CD14-positive monocyte (primary cell): Measurements from ENCODE around the gene JAKMIP2. TPM values are rescaled to one million over a fixed set of nuclear protein-coding genes. Genes with fewer than 3 reads are reported as not detected.
"Not testable (repeated sequence)": the region's sequence is repeated elsewhere in the genome, so short reads cannot be mapped to it uniquely, and the experiment has no call there.

ENCODE experiments used
- DNase-seq, 3 donors: peaks; one replicate each; pipeline ENCODE4 v3.0.0-alpha.2; 2011 to 2022
- H2AFZ ChIP-seq: 2 replicates; pipeline ENCODE4 v1.6.0; 2012; ENCODE audit warnings: mild to moderate bottlenecking, low read depth, low read length, inconsistent platforms; ENCODE audit not compliant: insufficient read depth, poor library complexity, severe bottlenecking
- H3K27ac ChIP-seq, 2 donors: 1 replicate in 1 of 2; 2 replicates in 1 of 2; pipeline ENCODE4 v1.5.1; 2012 to 2013; ENCODE audit warnings: low read length in 2 of 2, control low read depth in 1 of 2, inconsistent platforms in 1 of 2, low read depth in 1 of 2, mild to moderate bottlenecking in 1 of 2
- H3K27me3 ChIP-seq, 2 donors: one replicate each; pipeline versions ENCODE4 v1.6.0 to v1.6.1; 2011 to 2013; ENCODE audit warnings: low read length in 2 of 2; ENCODE audit not compliant: control insufficient read depth in 2 of 2, insufficient read depth in 2 of 2
- H3K36me3 ChIP-seq, 2 donors: replicated peaks in 1 of 2; 1 replicate in 1 of 2; 2 replicates in 1 of 2; pipeline versions ENCODE4 v1.5.1 to v1.6.1; 2012 to 2013; ENCODE audit warnings: low read length in 2 of 2, control low read depth in 1 of 2, inconsistent platforms in 1 of 2, mild to moderate bottlenecking in 1 of 2; ENCODE audit not compliant: insufficient read depth in 2 of 2, control insufficient read depth in 1 of 2
- H3K4me1 ChIP-seq, 2 donors: 1 replicate in 1 of 2; 2 replicates in 1 of 2; pipeline versions ENCODE4 v1.5.1 to v1.6.1; 2012 to 2013; ENCODE audit warnings: low read length in 2 of 2, control low read depth in 1 of 2, inconsistent platforms in 1 of 2, mild to moderate bottlenecking in 1 of 2, moderate library complexity in 1 of 2; ENCODE audit not compliant: insufficient read depth in 2 of 2, control insufficient read depth in 1 of 2
- H3K4me2 ChIP-seq: replicated peaks from 2 replicates; pipeline ENCODE3; 2012; ENCODE audit warnings: low read length, moderate library complexity, mild to moderate bottlenecking; ENCODE audit not compliant: poor library complexity, severe bottlenecking; ENCODE audit errors: extremely low read depth
- H3K4me3 ChIP-seq, 3 experiments: fragments of 200-600 bp in 1 of 3; sonication (generic) in 1 of 3; replicated peaks in 1 of 3; 1 replicate in 2 of 3; 2 replicates in 1 of 3; pipeline ENCODE4 v1.5.1; 2011 to 2013; ENCODE audit warnings: low read length in 3 of 3, mild to moderate bottlenecking in 3 of 3, control low read depth in 2 of 3, low read depth in 2 of 3, inconsistent platforms in 1 of 3, moderate library complexity in 1 of 3
- H3K79me2 ChIP-seq: 2 replicates; pipeline ENCODE4 v1.6.0; 2012; ENCODE audit warnings: mild to moderate bottlenecking, control low read depth, inconsistent platforms, low read length, moderate library complexity; ENCODE audit not compliant: insufficient read depth
- H3K9ac ChIP-seq: 2 replicates; pipeline ENCODE4 v1.6.0; 2017; ENCODE audit warnings: low read length, mild to moderate bottlenecking; ENCODE audit not compliant: insufficient read depth, poor library complexity, severe bottlenecking
- H3K9me3 ChIP-seq, 2 donors: replicated peaks in 1 of 2; 1 replicate in 1 of 2; 2 replicates in 1 of 2; pipeline versions ENCODE4 v1.5.1 to v1.6.1; 2012 to 2013; ENCODE audit warnings: low read length in 2 of 2, control low read depth in 1 of 2; ENCODE audit not compliant: control insufficient read depth in 1 of 2, insufficient read depth in 1 of 2
- H4K20me1 ChIP-seq: 2 replicates; pipeline ENCODE4 v1.6.0; 2012; ENCODE audit warnings: mild to moderate bottlenecking, low read length, control low read depth, moderate library complexity; ENCODE audit not compliant: insufficient read depth
- H3K27ac Mint-ChIP-seq, 7 donors: one replicate each; pipeline ENCODE4 v1.8.0; 2020; ENCODE audit warnings: mild to moderate bottlenecking in 7 of 7, mixed read lengths in 7 of 7, moderate library complexity in 6 of 7, inconsistent platforms in 2 of 7
- H3K27me3 Mint-ChIP-seq, 3 donors: one replicate each; pipeline ENCODE4 v1.8.0; 2021 to 2022; ENCODE audit warnings: low read depth in 3 of 3, mild to moderate bottlenecking in 3 of 3, mixed read lengths in 3 of 3, moderate library complexity in 3 of 3, inconsistent platforms in 1 of 3
- H3K36me3 Mint-ChIP-seq, 2 donors: one replicate each; pipeline ENCODE4 v1.8.0; 2020; ENCODE audit warnings: mixed read lengths in 2 of 2, inconsistent platforms in 1 of 2, mild to moderate bottlenecking in 1 of 2
- H3K4me1 Mint-ChIP-seq: one replicate; pipeline ENCODE4 v1.8.0; 2020; ENCODE audit warnings: mild to moderate bottlenecking, mixed read lengths
- H3K4me3 Mint-ChIP-seq, 2 donors: one replicate each; pipeline ENCODE4 v1.8.0; 2020; ENCODE audit warnings: mild to moderate bottlenecking in 2 of 2, mixed read lengths in 2 of 2, moderate library complexity in 1 of 2
- H3K9me3 Mint-ChIP-seq, 7 donors: one replicate each; pipeline ENCODE4 v1.8.0; 2020 to 2022; ENCODE audit warnings: mixed read lengths in 7 of 7, mild to moderate bottlenecking in 6 of 7, moderate library complexity in 6 of 7, inconsistent platforms in 2 of 7
- WGBS: methylation state at CpG from one replicate; pipeline ENCODE4 v1.1.5; 2013; ENCODE audit warnings: missing lambda C conversion rate; ENCODE audit not compliant: insufficient coverage; 5-methylcytosine and 5-hydroxymethylcytosine counted together
- intact Hi-C, 2 donors: fragments of 100-400 bp; cut with micrococcal nuclease; formaldehyde crosslinking; loops; one replicate each; pipeline versions ENCODE4 v1.15.0 to v1.15.1; 2023
- polyA plus RNA-seq, 3 donors: library from polyadenylated mRNA; depleted of rRNA in 1 of 3; unstranded in 2 of 3; stranded (reverse) in 1 of 3; fragments of 300-500 nt in 2 of 3; fragments of >200 nt in 1 of 3; fragmentation: Illumina TruSeq in 2 of 3; gene quantifications; 1 replicate in 2 of 3; 2 replicates in 1 of 3; pipeline ENCODE4 v1.2.3, GENCODE V29; 2012 to 2021
- TF ChIP-seq, protein P1 (sequence below): fragments of 200-600 bp; IDR thresholded peaks from one replicate; pipeline ENCODE4 v1.8.0; 2022; ENCODE audit warnings: antibody characterized with exemption, mild to moderate bottlenecking

The JAKMIP2 gene
- polyA plus RNA-seq, 3 donors: 0.02 TPM; not detected in 2

GRCh38 chr5:147804334-147804733 lies 21.8 kb upstream of the JAKMIP2 start:
- peaks cover 32% of the 10 kb centered on the region for H3K4me1 Mint-ChIP-seq
- Histone ChIP-seq H4K20me1 (no peaks in the 10 kb centered on the region), H3K27ac (peak overlapping the region in 1 of 2 donors; percentile 86), H3K79me2 (no peaks in the 10 kb centered on the region), H3K4me1 (peaks cover 27 to 31% of the 10 kb centered on the region in 2 donors), H3K4me2 (peak overlapping the region; percentile 45), H3K4me3 (peak overlapping the region in 1 of 3 experiments; percentile 35), H3K9ac (no peak overlapping the region), H3K36me3 (no peaks in the 10 kb centered on the region), H2AFZ (no peak overlapping the region), H3K27me3 (peaks cover 0 to 2% of the 10 kb centered on the region in 2 donors), H3K9me3 (no peaks in the 10 kb centered on the region)
- TF ChIP-seq, protein P1, sequence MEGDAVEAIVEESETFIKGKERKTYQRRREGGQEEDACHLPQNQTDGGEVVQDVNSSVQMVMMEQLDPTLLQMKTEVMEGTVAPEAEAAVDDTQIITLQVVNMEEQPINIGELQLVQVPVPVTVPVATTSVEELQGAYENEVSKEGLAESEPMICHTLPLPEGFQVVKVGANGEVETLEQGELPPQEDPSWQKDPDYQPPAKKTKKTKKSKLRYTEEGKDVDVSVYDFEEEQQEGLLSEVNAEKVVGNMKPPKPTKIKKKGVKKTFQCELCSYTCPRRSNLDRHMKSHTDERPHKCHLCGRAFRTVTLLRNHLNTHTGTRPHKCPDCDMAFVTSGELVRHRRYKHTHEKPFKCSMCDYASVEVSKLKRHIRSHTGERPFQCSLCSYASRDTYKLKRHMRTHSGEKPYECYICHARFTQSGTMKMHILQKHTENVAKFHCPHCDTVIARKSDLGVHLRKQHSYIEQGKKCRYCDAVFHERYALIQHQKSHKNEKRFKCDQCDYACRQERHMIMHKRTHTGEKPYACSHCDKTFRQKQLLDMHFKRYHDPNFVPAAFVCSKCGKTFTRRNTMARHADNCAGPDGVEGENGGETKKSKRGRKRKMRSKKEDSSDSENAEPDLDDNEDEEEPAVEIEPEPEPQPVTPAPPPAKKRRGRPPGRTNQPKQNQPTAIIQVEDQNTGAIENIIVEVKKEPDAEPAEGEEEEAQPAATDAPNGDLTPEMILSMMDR: no peak
- H3K9me3 Mint-ChIP-seq: peaks cover 0 to 7% (median 4%) of the 10 kb centered on the region in 7 donors
- H3K27ac Mint-ChIP-seq: peak overlapping the region; percentile 79 to 95 (median 85)
- DNase-seq: no peak
- H3K4me3 Mint-ChIP-seq: no peak overlapping the region
- 87% methylated on average over 3 of the region's 3 CpGs for WGBS
- intact Hi-C loops: loop anchor here in 1 of 2 donors (5.0 kb wide), 1 partner anchor 1243 kb away; no protein-coding TSS in a partner anchor
- peaks cover 0 to 2% (median 0%) of the 10 kb centered on the region in 3 donors for H3K27me3 Mint-ChIP-seq
- H3K36me3 Mint-ChIP-seq: peaks cover 3 to 4% of the 10 kb centered on the region in 2 donors

- Histone ChIP-seq H3K4me1 (peaks cover 27 to 31% of the 10 kb centered on the region in 2 donors), H2AFZ (no peak overlapping the region), H3K27me3 (peaks cover 0 to 2% of the 10 kb centered on the region in 2 donors), H4K20me1 (no peaks in the 10 kb centered on the region), H3K27ac (peak overlapping the region in 1 of 2 donors; percentile 86), H3K4me2 (no peak overlapping the region), H3K4me3 (no peak overlapping the region), H3K9ac (no peak overlapping the region), H3K36me3 (no peaks in the 10 kb centered on the region), H3K79me2 (no peaks in the 10 kb centered on the region), H3K9me3 (no peaks in the 10 kb centered on the region)
- Mint-ChIP-seq H3K36me3 (peaks cover 3 to 4% of the 10 kb centered on the region in 2 donors), H3K27ac (peak overlapping the region; percentile 76 to 95 (median 84)), H3K27me3 (peaks cover 0 to 2% (median 0%) of the 10 kb centered on the region in 3 donors), H3K4me3 (no peak overlapping the region), H3K4me1 (peaks cover 32% of the 10 kb centered on the region), H3K9me3 (peaks cover 0 to 7% (median 4%) of the 10 kb centered on the region in 7 donors)
- WGBS: no CpG with 5 or more reads among the region's 1 CpG
- intact Hi-C loops: loop anchor here in 1 of 2 donors (5.0 kb wide), 1 partner anchor 1243 kb away; no protein-coding TSS in a partner anchor
- DNase-seq: peak in 2 of 3 donors; percentile 30 to 44
- TF ChIP-seq, protein P1: no peak
Observed at GRCh38 chr5:147803926-147804325, 21.4 kb upstream of the JAKMIP2 start.

DNA sequence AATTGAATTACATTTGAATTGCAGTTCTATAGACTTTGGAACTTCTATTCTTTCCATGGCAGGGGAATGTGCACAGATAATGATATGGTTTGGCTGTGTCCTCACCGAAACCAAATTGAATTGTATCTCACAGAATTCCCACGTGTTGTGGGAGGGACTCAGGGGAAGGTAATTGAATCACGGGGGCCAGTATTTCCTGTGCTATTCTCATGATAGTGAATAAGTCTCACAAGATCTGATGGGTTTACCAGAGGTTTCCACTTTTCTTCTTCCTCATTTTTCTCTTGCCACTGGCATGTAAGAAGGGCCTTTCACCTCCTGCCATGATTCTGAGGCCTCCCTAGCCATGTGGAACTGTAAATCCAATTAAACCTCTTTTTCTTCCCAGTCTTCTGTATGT lies 20.6 kb upstream of the JAKMIP2 start:
- H3K4me2 ChIP-seq, H3K9ac ChIP-seq, H3K79me2 ChIP-seq, H2AFZ ChIP-seq, H3K36me3 ChIP-seq, H3K27me3 ChIP-seq, H3K9me3 Mint-ChIP-seq, H3K36me3 Mint-ChIP-seq, H3K27me3 Mint-ChIP-seq, H3K4me3 ChIP-seq, H3K9me3 ChIP-seq, H4K20me1 ChIP-seq: not testable (repeated sequence)
- DNase-seq: peak; percentile 75 to 92 (median 87)
- Mint-ChIP-seq H3K27ac (peak overlapping the region in 6 of 7 donors; percentile 62 to 95 (median 84)), H3K4me1 (peaks cover 32% of the 10 kb centered on the region), H3K4me3 (peak overlapping the region in 1 of 2 donors; percentile 55)
- intact Hi-C loops: loop anchor here in 1 of 2 donors (5.0 kb wide), 1 partner anchor 1244 kb away; no protein-coding TSS in a partner anchor
- Histone ChIP-seq H3K27ac (peak overlapping the region in 1 of 2 donors; percentile 34), H3K4me1 (peaks cover 27 to 31% of the 10 kb centered on the region in 2 donors)
- WGBS: 50% methylated on average over 2 of the region's 3 CpGs
